Breast epithelium (tissue), 4 donors: ENCODE data around the gene MBTPS1. TPM values are rescaled to one million over a fixed set of nuclear protein-coding genes. Genes with fewer than 3 reads are reported as not detected.
A peak's percentile ranks its signal among the peaks of the same experiment; 100 is the strongest.

Source experiments
- DNase-seq, 2 donors: peaks; one replicate each; pipeline ENCODE4 v3.0.0-alpha.2; 2019; ENCODE audit warnings: low spot score in 2 of 2
- H3K27ac ChIP-seq, 2 donors: fragments of 200-600 bp; sonication (generic) in 1 of 2; one replicate each; pipeline ENCODE4 v1.5.1; 2016 to 2019; ENCODE audit warnings: mild to moderate bottlenecking in 1 of 2
- H3K27me3 ChIP-seq, 2 donors: fragments of 200-600 bp; sonication (generic) in 1 of 2; one replicate each; pipeline versions ENCODE4 v1.5.1 to v1.6.0; 2017 to 2019; ENCODE audit warnings: control low read depth in 1 of 2, mild to moderate bottlenecking in 1 of 2
- H3K36me3 ChIP-seq: fragments of 200-600 bp; one replicate; pipeline ENCODE4 v1.5.1; 2019
- H3K4me1 ChIP-seq, 2 donors: fragments of 200-600 bp; sonication (generic); one replicate each; pipeline ENCODE4 v1.5.1; 2016 to 2019; ENCODE audit warnings: control low read depth in 1 of 2
- H3K4me3 ChIP-seq, 3 donors: fragments of 200-600 bp; sonication (generic); 1 replicate in 2 of 3; 2 replicates in 1 of 3; pipeline ENCODE4 v1.5.1; 2016 to 2019; ENCODE audit warnings: mild to moderate bottlenecking in 3 of 3, moderate library complexity in 2 of 3
- H3K9me3 ChIP-seq, 2 donors: fragments of 200-600 bp; sonication (generic) in 1 of 2; one replicate each; pipeline ENCODE4 v1.5.1; 2016 to 2019; ENCODE audit warnings: control low read depth in 1 of 2
- CTCF ChIP-seq, 3 donors: fragments of 450-650 bp; IDR thresholded peaks; one replicate each; pipeline ENCODE4 v1.5.1; 2016 to 2017; ENCODE audit warnings: antibody characterized with exemption in 3 of 3, mild to moderate bottlenecking in 3 of 3, moderate library complexity in 3 of 3
- POLR2A ChIP-seq: fragments of 450-650 bp; IDR thresholded peaks from one replicate; pipeline ENCODE4 v1.6.1; 2016; ENCODE audit warnings: antibody characterized with exemption, mild to moderate bottlenecking, moderate library complexity
- POLR2AphosphoS5 ChIP-seq, 3 donors: sonication (generic); formaldehyde crosslinking; IDR thresholded peaks; one replicate each; pipeline ENCODE4 v1.6.1; 2017; ENCODE audit warnings: antibody characterized with exemption in 3 of 3
- intact Hi-C: fragments of 100-400 bp; cut with DNase I; formaldehyde crosslinking; loops from one replicate; pipeline ENCODE4 v1.15.1; 2023; ENCODE audit warnings: low total_unique reads
- total RNA-seq, 3 donors: library from RNA; depleted of rRNA; stranded (reverse); fragments of >200 nt; gene quantifications; one replicate each; pipeline ENCODE4 v1.1.0, GENCODE V29; 2016

Gene MBTPS1
- total RNA-seq, 3 donors from 2014 or later = 95.4 to 142 (median 121) TPM

DNA sequence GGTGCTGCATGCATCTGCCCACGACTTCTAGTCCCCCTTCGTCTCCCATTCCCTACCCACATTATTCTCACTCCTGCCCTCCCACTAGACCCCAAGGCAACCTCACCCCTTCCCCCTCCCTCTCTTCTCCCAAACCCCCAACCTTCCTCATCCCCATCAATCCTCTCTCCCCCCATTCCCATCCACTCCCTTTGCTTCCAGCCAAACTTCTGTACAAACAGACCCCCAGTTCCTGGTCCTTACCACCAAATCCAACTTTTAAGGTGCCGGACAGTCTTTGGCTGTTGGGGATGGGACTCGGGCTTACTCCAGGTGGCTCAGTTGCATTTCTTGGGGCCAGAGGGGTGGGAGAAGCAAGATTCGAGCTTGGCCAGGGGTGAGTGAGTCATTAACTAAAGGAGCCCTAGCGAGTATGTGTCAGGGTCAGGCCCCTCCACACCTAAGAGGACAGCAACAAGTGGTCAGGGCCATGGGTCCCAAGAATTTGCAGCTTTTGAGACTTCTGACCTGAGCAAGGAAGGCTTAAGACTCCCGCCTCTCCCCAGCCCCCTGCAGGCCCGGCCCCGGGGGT lies 74.3 kb downstream of the MBTPS1 start, which contains the start of gene SLC38A8:
SLC38A8 (minus strand) TSS at position 488 of the 571 bp plus-strand sequence. CDS start 638 bp downstream, outside the sequence.
- DNase-seq = no peak
- Histone ChIP-seq H3K4me1 (no peaks in the 10 kb centered on the region), H3K4me3 (no peak within 1 kb of the TSS), H3K36me3 (no peaks in the 10 kb centered on the region), H3K27ac (no peak within 1 kb of the TSS), H3K9me3 (no peaks in the 10 kb centered on the region), H3K27me3 (peaks cover 0 to 5% of the 10 kb centered on the region in 2 donors)
- TF ChIP-seq POLR2AphosphoS5 (IDR thresholded peaks at IDR 0.05) (no peak), POLR2A (no peak), CTCF (IDR thresholded peaks at IDR 0.05) (no peak)
- intact Hi-C loops = loop anchor here (5.0 to 10.0 kb wide), 2 partner anchors 218 to 1650 kb away; no protein-coding TSS in a partner anchor

GRCh38 chr16:84041881-84042280 lies 74.9 kb downstream of the MBTPS1 start:
- DNase-seq = no peak
- no peak overlapping the region for H3K4me3 ChIP-seq
- H3K27me3 ChIP-seq = peaks cover 0 to 5% of the 10 kb centered on the region in 2 donors
- H3K4me1 ChIP-seq = no peaks in the 10 kb centered on the region
- no peak overlapping the region for H3K27ac ChIP-seq
- intact Hi-C loops = loop anchor here (5.0 to 10.0 kb wide), 2 partner anchors 217 to 1650 kb away; no protein-coding TSS in a partner anchor
- no peaks in the 10 kb centered on the region for H3K36me3 ChIP-seq
- H3K9me3 ChIP-seq = no peaks in the 10 kb centered on the region
- no peak for TF ChIP-seq CTCF (IDR thresholded peaks at IDR 0.05)
- TF ChIP-seq POLR2A = no peak
- TF ChIP-seq POLR2AphosphoS5 (IDR thresholded peaks at IDR 0.05) = no peak

GRCh38 chr16:84040823-84041820 lies 75.6 kb downstream of the MBTPS1 start:
- intact Hi-C loops = loop anchor here (1.0 to 10.0 kb wide), 3 partner anchors 20 to 1651 kb away; no protein-coding TSS in a partner anchor
- Histone ChIP-seq H3K4me1 (no peaks in the 10 kb centered on the region), H3K36me3 (no peaks in the 10 kb centered on the region), H3K9me3 (peaks cover 0 to 3% of the 10 kb centered on the region in 2 donors), H3K27me3 (peaks cover 0 to 5% of the 10 kb centered on the region in 2 donors), H3K4me3 (no peak overlapping the region), H3K27ac (no peak overlapping the region)
- DNase-seq = peak; percentile 53 to 64
- TF ChIP-seq POLR2A (no peak), CTCF (IDR thresholded peaks at IDR 0.05) (no peak), POLR2AphosphoS5 (IDR thresholded peaks at IDR 0.05) (no peak)

DNA sequence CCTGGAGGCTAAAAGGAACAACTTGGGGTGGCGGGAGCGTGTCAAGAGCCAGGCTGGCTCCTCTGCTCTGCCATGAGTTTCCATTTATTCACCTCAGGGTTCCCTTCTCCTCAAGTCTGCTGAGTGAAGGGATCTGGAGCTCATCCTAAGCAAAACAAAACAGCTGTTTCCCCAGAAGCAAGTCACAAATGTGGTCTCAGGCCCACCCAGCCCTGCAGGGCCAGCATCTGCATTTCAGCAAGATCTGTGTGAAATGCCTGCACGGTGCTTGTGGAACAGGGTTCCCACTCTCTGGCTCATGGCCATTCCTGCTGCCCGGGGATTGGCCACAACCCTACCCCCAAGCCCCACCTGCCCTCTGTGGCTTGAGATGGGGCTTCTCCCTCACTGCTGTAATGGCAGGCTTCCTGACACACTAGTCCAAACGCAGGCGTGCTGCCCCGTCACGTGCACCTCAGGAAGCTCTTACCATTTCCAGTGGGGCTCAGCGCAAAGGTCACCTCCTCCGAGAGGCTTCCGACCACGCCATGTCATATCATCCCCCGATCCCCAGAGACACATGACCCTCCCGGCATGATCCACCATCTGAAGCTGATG lies 76.4 kb downstream of the MBTPS1 start:
- H3K4me3 ChIP-seq = no peak overlapping the region
- TF ChIP-seq POLR2AphosphoS5 (IDR thresholded peaks at IDR 0.05) = no peak
- no peak for TF ChIP-seq CTCF (IDR thresholded peaks at IDR 0.05)
- TF ChIP-seq POLR2A = no peak
- no peak for DNase-seq
- intact Hi-C loops = loop anchor here (1.0 to 10.0 kb wide), 3 partner anchors 19 to 1652 kb away; no protein-coding TSS in a partner anchor
- no peaks in the 10 kb centered on the region for H3K4me1 ChIP-seq
- H3K27ac ChIP-seq = no peak overlapping the region
- H3K27me3 ChIP-seq = peaks cover 0 to 5% of the 10 kb centered on the region in 2 donors
- H3K36me3 ChIP-seq = no peaks in the 10 kb centered on the region
- H3K9me3 ChIP-seq = peaks cover 0 to 3% of the 10 kb centered on the region in 2 donors
